HEK293 (cell line): ENCODE measurements around the gene HSPE1.

Experiments used
- KLF1 ChIP-seq: fragments of 450-650 bp; formaldehyde crosslinking; IDR thresholded peaks from 2 replicates; pipeline ENCODE4 v1.5.1; 2016; ENCODE audit warnings: missing biosample characterization, missing genetic modification characterization
- RBAK ChIP-seq: fragments of 450-650 bp; formaldehyde crosslinking; IDR thresholded peaks from 2 replicates; pipeline ENCODE4 v1.5.1; 2016; ENCODE audit warnings: missing biosample characterization, missing genetic modification characterization
- SP3 ChIP-seq: fragments of 450-650 bp; formaldehyde crosslinking; IDR thresholded peaks from 2 replicates; pipeline ENCODE4 v1.5.1; 2016; ENCODE audit warnings: missing biosample characterization, missing genetic modification characterization
- ZBTB20 ChIP-seq: fragments of 450-650 bp; formaldehyde crosslinking; IDR thresholded peaks from 2 replicates; pipeline ENCODE4 v1.5.1; 2016; ENCODE audit warnings: missing biosample characterization, missing genetic modification characterization
- ZFP37 ChIP-seq: fragments of 450-650 bp; formaldehyde crosslinking; IDR thresholded peaks from 2 replicates; pipeline ENCODE4 v1.5.1; 2016; ENCODE audit warnings: missing biosample characterization, missing genetic modification characterization
- ZNF155 ChIP-seq: fragments of 450-650 bp; formaldehyde crosslinking; IDR thresholded peaks from 2 replicates; pipeline ENCODE4 v1.5.1; 2016; ENCODE audit warnings: missing biosample characterization, missing genetic modification characterization
- ZNF202 ChIP-seq: fragments of 450-650 bp; formaldehyde crosslinking; IDR thresholded peaks from 2 replicates; pipeline ENCODE4 v1.5.1; 2016; ENCODE audit warnings: missing biosample characterization, missing genetic modification characterization, borderline replicate concordance
- ZNF221 ChIP-seq: fragments of 450-650 bp; formaldehyde crosslinking; IDR thresholded peaks from 2 replicates; pipeline ENCODE4 v1.5.1; 2017; ENCODE audit warnings: missing biosample characterization, missing genetic modification characterization, borderline replicate concordance
- ZNF274 ChIP-seq, 2 experiments: fragments of 200-500 bp in 1 of 2; fragments of 450-650 bp in 1 of 2; sonication (Bioruptor generic) in 1 of 2; formaldehyde crosslinking in 1 of 2; IDR thresholded peaks; 2 replicates each; pipeline versions ENCODE4 v1.5.1 to v1.6.1; 2014 to 2016; ENCODE audit warnings: borderline replicate concordance in 1 of 2, inconsistent platforms in 1 of 2, low read length in 1 of 2, missing biosample characterization in 1 of 2, missing genetic modification characterization in 1 of 2
- ZNF416 ChIP-seq: fragments of 450-650 bp; formaldehyde crosslinking; IDR thresholded peaks from 2 replicates; pipeline ENCODE4 v1.5.1; 2016; ENCODE audit warnings: missing biosample characterization, missing genetic modification characterization
- ZNF48 ChIP-seq: fragments of 450-650 bp; formaldehyde crosslinking; IDR thresholded peaks from 2 replicates; pipeline ENCODE4 v1.5.1; 2016; ENCODE audit warnings: missing biosample characterization, missing genetic modification characterization
- ZNF544 ChIP-seq: fragments of 450-650 bp; formaldehyde crosslinking; IDR thresholded peaks from 2 replicates; pipeline ENCODE4 v1.5.0; 2017; ENCODE audit warnings: missing biosample characterization, missing genetic modification characterization
- ZNF555 ChIP-seq: fragments of 450-650 bp; formaldehyde crosslinking; conservative IDR thresholded peaks from 2 replicates; pipeline ENCODE4 v1.5.1; 2017; ENCODE audit warnings: missing biosample characterization, mild to moderate bottlenecking, missing genetic modification characterization, inconsistent platforms
- ZNF560 ChIP-seq: fragments of 450-650 bp; formaldehyde crosslinking; IDR thresholded peaks from 2 replicates; pipeline ENCODE4 v1.5.1; 2017; ENCODE audit warnings: missing biosample characterization, missing genetic modification characterization, borderline replicate concordance
- ZNF660 ChIP-seq: fragments of 450-650 bp; IDR thresholded peaks from 2 replicates; pipeline ENCODE4 v1.5.1; 2018; ENCODE audit warnings: missing biosample characterization, mild to moderate bottlenecking, missing genetic modification characterization
- ZNF664 ChIP-seq: fragments of 450-650 bp; formaldehyde crosslinking; IDR thresholded peaks from 2 replicates; pipeline ENCODE4 v1.5.1; 2016; ENCODE audit warnings: missing biosample characterization, missing genetic modification characterization
- ZNF792 ChIP-seq: fragments of 450-650 bp; formaldehyde crosslinking; IDR thresholded peaks from 2 replicates; pipeline ENCODE4 v1.5.1; 2016; ENCODE audit warnings: missing biosample characterization, missing genetic modification characterization
- ZNF837 ChIP-seq: fragments of 450-650 bp; formaldehyde crosslinking; IDR thresholded peaks from 2 replicates; pipeline ENCODE4 v1.5.1; 2016; ENCODE audit warnings: missing biosample characterization, missing genetic modification characterization
- TF ChIP-seq, protein P1 (sequence below): fragments of 450-650 bp; formaldehyde crosslinking; IDR thresholded peaks from 2 replicates; pipeline ENCODE4 v1.5.1; 2017; ENCODE audit warnings: missing biosample characterization, missing genetic modification characterization
- TF ChIP-seq, protein P2 (sequence below): fragments of 450-650 bp; formaldehyde crosslinking; conservative IDR thresholded peaks from 2 replicates; pipeline ENCODE4 v1.5.1; 2016; ENCODE audit warnings: low read depth, missing biosample characterization, missing genetic modification characterization
- TF ChIP-seq, protein P3 (sequence below): fragments of 450-650 bp; formaldehyde crosslinking; IDR thresholded peaks from 2 replicates; pipeline ENCODE4 v1.5.1; 2017; ENCODE audit warnings: missing biosample characterization, missing genetic modification characterization
- TF ChIP-seq, protein P4 (sequence below): fragments of 450-650 bp; formaldehyde crosslinking; IDR thresholded peaks from 2 replicates; pipeline ENCODE4 v1.5.1; 2016; ENCODE audit warnings: missing biosample characterization, missing genetic modification characterization
- TF ChIP-seq, protein P5 (sequence below): fragments of 450-650 bp; formaldehyde crosslinking; IDR thresholded peaks from 2 replicates; pipeline ENCODE4 v1.5.1; 2017; ENCODE audit warnings: missing biosample characterization, missing genetic modification characterization

Gene HSPE1

DNA sequence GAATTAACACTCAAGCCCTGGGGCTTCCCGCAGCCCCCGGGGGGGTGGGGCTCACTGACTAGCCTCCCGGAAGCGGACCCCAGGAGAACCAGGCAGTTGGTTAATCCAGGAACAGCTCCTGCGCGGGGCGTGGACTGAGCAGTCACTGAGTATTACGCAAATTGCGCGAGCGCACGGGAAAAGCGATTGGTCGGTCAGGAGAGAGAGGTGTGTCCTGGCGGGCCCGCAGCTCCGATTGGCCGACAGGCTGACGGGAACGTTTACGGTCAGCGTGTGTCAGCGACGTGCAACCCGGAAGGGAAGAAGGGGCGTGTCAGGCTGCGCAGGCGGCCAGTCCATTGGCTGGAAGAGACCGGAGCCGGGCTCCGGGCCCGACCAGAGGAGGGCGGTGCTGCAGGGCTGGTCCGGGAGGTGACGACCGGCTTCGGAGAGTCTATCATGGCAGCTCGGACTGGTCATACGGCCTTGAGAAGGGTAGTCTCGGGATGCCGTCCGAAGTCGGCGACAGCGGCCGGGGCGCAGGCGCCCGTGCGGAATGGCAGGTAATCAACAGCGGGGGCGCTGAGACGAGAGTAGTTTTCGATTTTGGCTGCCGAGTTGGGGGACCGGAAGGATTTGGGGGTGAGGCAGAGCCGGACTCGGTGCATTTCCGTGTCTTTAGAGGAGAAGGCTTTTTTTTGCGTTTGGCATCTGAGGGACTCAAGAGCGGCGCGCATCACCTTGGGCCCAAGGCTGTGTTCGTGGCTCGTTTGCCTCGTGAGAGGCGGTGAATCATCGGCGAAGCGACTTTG is 46.9 kb upstream of the HSPE1 start, which contains the start of gene COQ10B (continued):
- TF ChIP-seq ZNF221 (tag by site-specific recombination) = no peak
- TF ChIP-seq ZNF792 (tag by site-specific recombination) = no peak
- TF ChIP-seq RBAK (tag by site-specific recombination) = no peak
- TF ChIP-seq, protein P1, sequence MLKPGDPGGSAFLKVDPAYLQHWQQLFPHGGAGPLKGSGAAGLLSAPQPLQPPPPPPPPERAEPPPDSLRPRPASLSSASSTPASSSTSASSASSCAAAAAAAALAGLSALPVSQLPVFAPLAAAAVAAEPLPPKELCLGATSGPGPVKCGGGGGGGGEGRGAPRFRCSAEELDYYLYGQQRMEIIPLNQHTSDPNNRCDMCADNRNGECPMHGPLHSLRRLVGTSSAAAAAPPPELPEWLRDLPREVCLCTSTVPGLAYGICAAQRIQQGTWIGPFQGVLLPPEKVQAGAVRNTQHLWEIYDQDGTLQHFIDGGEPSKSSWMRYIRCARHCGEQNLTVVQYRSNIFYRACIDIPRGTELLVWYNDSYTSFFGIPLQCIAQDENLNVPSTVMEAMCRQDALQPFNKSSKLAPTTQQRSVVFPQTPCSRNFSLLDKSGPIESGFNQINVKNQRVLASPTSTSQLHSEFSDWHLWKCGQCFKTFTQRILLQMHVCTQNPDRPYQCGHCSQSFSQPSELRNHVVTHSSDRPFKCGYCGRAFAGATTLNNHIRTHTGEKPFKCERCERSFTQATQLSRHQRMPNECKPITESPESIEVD (tag by site-specific recombination) = no peak
- TF ChIP-seq, protein P2, sequence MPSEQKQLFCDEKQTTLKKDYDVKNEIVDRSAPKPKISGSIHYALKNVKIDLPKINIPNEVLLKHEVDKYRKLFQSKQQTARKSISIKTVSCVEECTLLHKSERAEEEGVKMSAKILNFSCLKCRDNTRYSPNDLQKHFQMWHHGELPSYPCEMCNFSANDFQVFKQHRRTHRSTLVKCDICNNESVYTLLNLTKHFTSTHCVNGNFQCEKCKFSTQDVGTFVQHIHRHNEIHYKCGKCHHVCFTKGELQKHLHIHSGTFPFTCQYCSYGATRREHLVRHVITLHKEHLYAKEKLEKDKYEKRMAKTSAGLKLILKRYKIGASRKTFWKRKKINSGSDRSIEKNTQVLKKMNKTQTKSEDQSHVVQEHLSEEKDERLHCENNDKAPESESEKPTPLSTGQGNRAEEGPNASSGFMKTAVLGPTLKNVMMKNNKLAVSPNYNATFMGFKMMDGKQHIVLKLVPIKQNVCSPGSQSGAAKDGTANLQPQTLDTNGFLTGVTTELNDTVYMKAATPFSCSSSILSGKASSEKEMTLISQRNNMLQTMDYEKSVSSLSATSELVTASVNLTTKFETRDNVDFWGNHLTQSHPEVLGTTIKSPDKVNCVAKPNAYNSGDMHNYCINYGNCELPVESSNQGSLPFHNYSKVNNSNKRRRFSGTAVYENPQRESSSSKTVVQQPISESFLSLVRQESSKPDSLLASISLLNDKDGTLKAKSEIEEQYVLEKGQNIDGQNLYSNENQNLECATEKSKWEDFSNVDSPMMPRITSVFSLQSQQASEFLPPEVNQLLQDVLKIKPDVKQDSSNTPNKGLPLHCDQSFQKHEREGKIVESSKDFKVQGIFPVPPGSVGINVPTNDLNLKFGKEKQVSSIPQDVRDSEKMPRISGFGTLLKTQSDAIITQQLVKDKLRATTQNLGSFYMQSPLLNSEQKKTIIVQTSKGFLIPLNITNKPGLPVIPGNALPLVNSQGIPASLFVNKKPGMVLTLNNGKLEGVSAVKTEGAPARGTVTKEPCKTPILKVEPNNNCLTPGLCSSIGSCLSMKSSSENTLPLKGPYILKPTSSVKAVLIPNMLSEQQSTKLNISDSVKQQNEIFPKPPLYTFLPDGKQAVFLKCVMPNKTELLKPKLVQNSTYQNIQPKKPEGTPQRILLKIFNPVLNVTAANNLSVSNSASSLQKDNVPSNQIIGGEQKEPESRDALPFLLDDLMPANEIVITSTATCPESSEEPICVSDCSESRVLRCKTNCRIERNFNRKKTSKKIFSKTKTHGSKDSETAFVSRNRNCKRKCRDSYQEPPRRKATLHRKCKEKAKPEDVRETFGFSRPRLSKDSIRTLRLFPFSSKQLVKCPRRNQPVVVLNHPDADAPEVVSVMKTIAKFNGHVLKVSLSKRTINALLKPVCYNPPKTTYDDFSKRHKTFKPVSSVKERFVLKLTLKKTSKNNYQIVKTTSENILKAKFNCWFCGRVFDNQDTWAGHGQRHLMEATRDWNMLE (tag by site-specific recombination) = no peak
- TF ChIP-seq ZNF664 = no peak
- TF ChIP-seq ZNF660 = peak; percentile 57; the same call in 1 of the 2 replicates
- 0 out of 2 replicates have a peak, but pooled peaks have one; percentile 3 for TF ChIP-seq KLF1 (tag by site-specific recombination)
- TF ChIP-seq ZNF202 (tag by site-specific recombination) = no peak
- TF ChIP-seq SP3 (tag by site-specific recombination) = peak; percentile 86
- TF ChIP-seq ZFP37 (tag by site-specific recombination) = peak; percentile 82; the same call in 1 of the 2 replicates
- TF ChIP-seq ZNF155 = no peak
- no peak for TF ChIP-seq ZNF274 (IDR thresholded peaks at IDR 0.05; ENCODE audit: low read length)
- TF ChIP-seq ZNF274 (tag by site-specific recombination; IDR thresholded peaks at IDR 0.05; ENCODE audit: borderline replicate concordance) = no peak
- no peak for TF ChIP-seq ZNF555
- TF ChIP-seq, protein P3, sequence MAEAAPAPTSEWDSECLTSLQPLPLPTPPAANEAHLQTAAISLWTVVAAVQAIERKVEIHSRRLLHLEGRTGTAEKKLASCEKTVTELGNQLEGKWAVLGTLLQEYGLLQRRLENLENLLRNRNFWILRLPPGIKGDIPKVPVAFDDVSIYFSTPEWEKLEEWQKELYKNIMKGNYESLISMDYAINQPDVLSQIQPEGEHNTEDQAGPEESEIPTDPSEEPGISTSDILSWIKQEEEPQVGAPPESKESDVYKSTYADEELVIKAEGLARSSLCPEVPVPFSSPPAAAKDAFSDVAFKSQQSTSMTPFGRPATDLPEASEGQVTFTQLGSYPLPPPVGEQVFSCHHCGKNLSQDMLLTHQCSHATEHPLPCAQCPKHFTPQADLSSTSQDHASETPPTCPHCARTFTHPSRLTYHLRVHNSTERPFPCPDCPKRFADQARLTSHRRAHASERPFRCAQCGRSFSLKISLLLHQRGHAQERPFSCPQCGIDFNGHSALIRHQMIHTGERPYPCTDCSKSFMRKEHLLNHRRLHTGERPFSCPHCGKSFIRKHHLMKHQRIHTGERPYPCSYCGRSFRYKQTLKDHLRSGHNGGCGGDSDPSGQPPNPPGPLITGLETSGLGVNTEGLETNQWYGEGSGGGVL (tag by site-specific recombination) = no peak
- TF ChIP-seq ZBTB20 = peak; percentile 44; the same call in 1 of the 2 replicates
- no peak for TF ChIP-seq ZNF560 (tag by site-specific recombination)
- TF ChIP-seq ZNF544 (tag by site-specific recombination) = no peak
- TF ChIP-seq, protein P4, sequence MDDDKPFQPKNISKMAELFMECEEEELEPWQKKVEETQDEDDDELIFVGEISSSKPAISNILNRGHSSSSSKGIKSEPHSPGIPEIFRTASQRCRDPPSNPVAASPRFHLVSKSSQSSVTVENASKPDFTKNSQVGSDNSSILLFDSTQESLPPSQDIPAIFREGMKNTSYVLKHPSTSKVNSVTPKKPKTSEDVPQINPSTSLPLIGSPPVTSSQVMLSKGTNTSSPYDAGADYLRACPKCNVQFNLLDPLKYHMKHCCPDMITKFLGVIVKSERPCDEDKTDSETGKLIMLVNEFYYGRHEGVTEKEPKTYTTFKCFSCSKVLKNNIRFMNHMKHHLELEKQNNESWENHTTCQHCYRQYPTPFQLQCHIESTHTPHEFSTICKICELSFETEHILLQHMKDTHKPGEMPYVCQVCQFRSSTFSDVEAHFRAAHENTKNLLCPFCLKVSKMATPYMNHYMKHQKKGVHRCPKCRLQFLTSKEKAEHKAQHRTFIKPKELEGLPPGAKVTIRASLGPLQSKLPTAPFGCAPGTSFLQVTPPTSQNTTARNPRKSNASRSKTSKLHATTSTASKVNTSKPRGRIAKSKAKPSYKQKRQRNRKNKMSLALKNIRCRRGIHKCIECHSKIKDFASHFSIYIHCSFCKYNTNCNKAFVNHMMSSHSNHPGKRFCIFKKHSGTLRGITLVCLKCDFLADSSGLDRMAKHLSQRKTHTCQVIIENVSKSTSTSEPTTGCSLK (tag by site-specific recombination) = no peak
- TF ChIP-seq ZNF416 = no peak
- TF ChIP-seq ZNF48 (tag by site-specific recombination) = no peak
- TF ChIP-seq, protein P5, sequence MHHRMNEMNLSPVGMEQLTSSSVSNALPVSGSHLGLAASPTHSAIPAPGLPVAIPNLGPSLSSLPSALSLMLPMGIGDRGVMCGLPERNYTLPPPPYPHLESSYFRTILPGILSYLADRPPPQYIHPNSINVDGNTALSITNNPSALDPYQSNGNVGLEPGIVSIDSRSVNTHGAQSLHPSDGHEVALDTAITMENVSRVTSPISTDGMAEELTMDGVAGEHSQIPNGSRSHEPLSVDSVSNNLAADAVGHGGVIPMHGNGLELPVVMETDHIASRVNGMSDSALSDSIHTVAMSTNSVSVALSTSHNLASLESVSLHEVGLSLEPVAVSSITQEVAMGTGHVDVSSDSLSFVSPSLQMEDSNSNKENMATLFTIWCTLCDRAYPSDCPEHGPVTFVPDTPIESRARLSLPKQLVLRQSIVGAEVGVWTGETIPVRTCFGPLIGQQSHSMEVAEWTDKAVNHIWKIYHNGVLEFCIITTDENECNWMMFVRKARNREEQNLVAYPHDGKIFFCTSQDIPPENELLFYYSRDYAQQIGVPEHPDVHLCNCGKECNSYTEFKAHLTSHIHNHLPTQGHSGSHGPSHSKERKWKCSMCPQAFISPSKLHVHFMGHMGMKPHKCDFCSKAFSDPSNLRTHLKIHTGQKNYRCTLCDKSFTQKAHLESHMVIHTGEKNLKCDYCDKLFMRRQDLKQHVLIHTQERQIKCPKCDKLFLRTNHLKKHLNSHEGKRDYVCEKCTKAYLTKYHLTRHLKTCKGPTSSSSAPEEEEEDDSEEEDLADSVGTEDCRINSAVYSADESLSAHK (tag by site-specific recombination) = no peak
- no peak for TF ChIP-seq ZNF837 (tag by site-specific recombination)
